HCT116 (cell line): Measurements from ENCODE around the gene PRRX1. TPM values are rescaled to one million over a fixed set of nuclear protein-coding genes. Genes with fewer than 3 reads are reported as not detected.

Experiments
- ATAC-seq: fragments of 200-7000 bp; cut with Tn5 transposase; 2 replicates; pipeline ENCODE4 v1.9.1; 2020; ENCODE audit warnings: mild to moderate bottlenecking, moderate library complexity
- BruUV-seq: library from RNA; stranded (reverse); fragments of 400-500 nt; replicated peaks from 2 replicates; lab custom pipeline; 2021; lab: Mats Ljungman, UMichigan
- CTCF ChIA-PET: fragments of 300-600 bp; sonication (Branson Sonifier 250); formaldehyde crosslinking; loops from one replicate; lab custom pipeline; 2021; ENCODE audit warnings: antibody characterized with exemption; lab: Charles Lee
- POLR2A ChIA-PET: fragments of 300-600, 350-600 bp; sonication (Branson Sonifier 250); formaldehyde crosslinking; loops from one replicate; lab custom pipeline; 2021; ENCODE audit warnings: antibody characterized with exemption; lab: Charles Lee
- RAD21 ChIA-PET, 2 experiments: fragments of 300-600 bp; sonication (Branson Sonifier 250); formaldehyde crosslinking; loops; one replicate each; lab custom pipeline; 2023; ENCODE audit warnings: low total read pairs in 2 of 2; ENCODE audit not compliant: uncharacterized antibody in 2 of 2, unreplicated experiment in 2 of 2, low non-redundant PET in 1 of 2; lab: Charles Lee
- DNase-seq: peaks from one replicate; pipeline ENCODE4 v3.0.0-alpha.2; 2010; ENCODE audit warnings: low read depth, low spot score
- H2AFZ ChIP-seq: fragments of 200-600 bp; shearing (Covaris generic), sonication (generic); 2 replicates; pipeline ENCODE4 v1.6.1; 2017; ENCODE audit warnings: low read depth, mixed run types, mixed read lengths, antibody characterized with exemption, low read length; ENCODE audit not compliant: poor library complexity, severe bottlenecking
- H3K27ac ChIP-seq: 2 replicates; pipeline ENCODE4 v1.5.1; 2012; ENCODE audit warnings: low read depth, low read length
- H3K27me3 ChIP-seq: fragments of 200-600 bp; sonication (generic); 2 replicates; pipeline ENCODE4 v1.6.1; 2016; ENCODE audit warnings: mixed run types, low read length, mixed read lengths; ENCODE audit not compliant: insufficient read depth
- H3K36me3 ChIP-seq, 2 experiments: fragments of 200-500 bp in 1 of 2; fragments of 200-600 bp in 1 of 2; sonication (Bioruptor generic) in 1 of 2; sonication (generic) in 1 of 2; 2 replicates each; pipeline versions ENCODE4 v1.5.1 to v1.6.1; 2014 to 2016; ENCODE audit warnings: low read length in 2 of 2, inconsistent platforms in 1 of 2, mixed read lengths in 1 of 2, mixed run types in 1 of 2; ENCODE audit not compliant: insufficient read depth in 2 of 2, control insufficient read depth in 1 of 2
- H3K4me1 ChIP-seq, 2 experiments: fragments of 200-600 bp in 1 of 2; sonication (generic) in 1 of 2; 2 replicates each; pipeline versions ENCODE4 v1.5.1 to v1.6.1; 2012 to 2017; ENCODE audit warnings: low read length in 2 of 2, inconsistent platforms in 1 of 2, mild to moderate bottlenecking in 1 of 2, mixed read lengths in 1 of 2, mixed run types in 1 of 2, moderate library complexity in 1 of 2; ENCODE audit not compliant: insufficient read depth in 2 of 2, control insufficient read depth in 1 of 2
- H3K4me2 ChIP-seq: fragments of 200-600 bp; sonication (generic); 2 replicates; pipeline ENCODE4 v1.6.1; 2017; ENCODE audit warnings: mixed run types, low read length, mixed read lengths
- H3K4me3 ChIP-seq, 2 experiments: fragments of 200-600 bp in 1 of 2; sonication (generic) in 1 of 2; replicated peaks in 1 of 2; 2 replicates each; pipeline ENCODE4 v1.5.1; 2011 to 2016; ENCODE audit warnings: low read length in 2 of 2, control low read depth in 1 of 2, low read depth in 1 of 2, mild to moderate bottlenecking in 1 of 2, mixed read lengths in 1 of 2, mixed run types in 1 of 2
- H3K79me2 ChIP-seq: fragments of 200-600 bp; sonication (generic); 2 replicates; pipeline ENCODE4 v1.6.1; 2017; ENCODE audit warnings: mild to moderate bottlenecking, mixed run types, low read length, moderate library complexity, mixed read lengths; ENCODE audit not compliant: insufficient read depth
- H3K9ac ChIP-seq: fragments of 200-600 bp; sonication (generic); 2 replicates; pipeline ENCODE4 v1.6.1; 2016; ENCODE audit warnings: low read length, mixed read lengths
- H3K9me2 ChIP-seq: fragments of 200-600 bp; sonication (generic), shearing (Covaris generic); 2 replicates; pipeline ENCODE4 v1.6.1; 2017; ENCODE audit warnings: mixed run types, mild to moderate bottlenecking, moderate library complexity; ENCODE audit not compliant: insufficient read depth
- H3K9me3 ChIP-seq, 2 experiments: fragments of 200-500 bp in 1 of 2; fragments of 200-600 bp in 1 of 2; sonication (Bioruptor generic) in 1 of 2; sonication (generic) in 1 of 2; 2 replicates each; pipeline ENCODE4 v1.6.1; 2014 to 2017; ENCODE audit warnings: low read length in 2 of 2, mixed read lengths in 2 of 2, inconsistent platforms in 1 of 2, low read depth in 1 of 2, mild to moderate bottlenecking in 1 of 2, mixed run types in 1 of 2, moderate library complexity in 1 of 2; ENCODE audit not compliant: control insufficient read depth in 1 of 2, insufficient read depth in 1 of 2
- H4K20me1 ChIP-seq: fragments of 200-600 bp; sonication (generic), shearing (Covaris generic); 2 replicates; pipeline ENCODE4 v1.6.1; 2017; ENCODE audit warnings: mixed run types, mild to moderate bottlenecking, moderate library complexity; ENCODE audit not compliant: insufficient read depth
- POLR2A ChIP-seq: IDR thresholded peaks from 2 replicates; pipeline ENCODE4 v1.7.0; 2011; ENCODE audit warnings: borderline replicate concordance; ENCODE audit not compliant: insufficient read depth, insufficient read length; ENCODE audit errors: extremely low read depth
- POLR2AphosphoS5 ChIP-seq: IDR thresholded peaks from 2 replicates; pipeline ENCODE4 v1.6.1; 2011; ENCODE audit warnings: mild to moderate bottlenecking, low read depth, low read length, moderate library complexity
- SP1 ChIP-seq: IDR thresholded peaks from 2 replicates; pipeline ENCODE4 v1.6.1; 2012; ENCODE audit warnings: low read depth
- SRF ChIP-seq: IDR thresholded peaks from 2 replicates; pipeline ENCODE4 v1.6.1; 2012; ENCODE audit warnings: low read depth
- ZFX ChIP-seq: fragments of 450-650 bp; IDR thresholded peaks from 2 replicates; pipeline ENCODE4 v1.6.1; 2017
- ZNF274 ChIP-seq: fragments of 200-500 bp; sonication (Bioruptor generic); IDR thresholded peaks from 2 replicates; pipeline ENCODE4 v1.6.1; 2014; ENCODE audit warnings: mild to moderate bottlenecking, low read depth, low read length, inconsistent platforms
- intact Hi-C: fragments of 100-400 bp; cut with micrococcal nuclease; formaldehyde crosslinking; loops from 2 replicates; pipeline ENCODE4 v1.10.0; 2022
- total RNA-seq: library from RNA; stranded (reverse); gene quantifications from one replicate; pipeline ENCODE4 v1.2.1, GENCODE V29; 2021; ENCODE audit not compliant: unreplicated experiment

The PRRX1 gene
- total RNA-seq, 1 experiment from 2014 or later: 0.37 TPM

DNA sequence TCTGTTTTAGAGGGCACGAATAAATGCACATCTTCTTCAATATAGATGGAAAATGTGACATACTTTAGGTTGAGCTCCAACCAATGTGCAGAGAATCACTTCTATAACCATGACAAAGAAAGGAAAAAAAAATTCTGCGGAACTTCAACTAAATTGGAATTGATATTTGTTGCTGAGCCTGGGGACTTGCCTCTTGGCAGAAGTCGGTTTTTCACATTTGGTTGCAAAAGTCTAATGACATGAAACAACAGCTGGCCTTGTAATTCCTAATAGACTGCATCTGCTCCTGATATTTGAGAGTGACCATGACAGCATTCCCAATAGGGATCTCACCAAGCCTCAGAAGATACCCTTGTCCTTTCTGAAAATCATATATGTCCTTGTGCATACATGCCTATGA is 112.8 kb downstream of the PRRX1 start:
- DNase-seq: no peak
- H3K9ac ChIP-seq: no peak overlapping the region
- BruUV-seq: no TSS peak
- no peaks in the 10 kb centered on the region for H4K20me1 ChIP-seq
- no peak overlapping the region for H3K27ac ChIP-seq
- no peak for ATAC-seq
- no peak overlapping the region for H2AFZ ChIP-seq
- no peak for TF ChIP-seq SP1
- TF ChIP-seq ZFX: no peak
- TF ChIP-seq SRF: no peak
- no peak for TF ChIP-seq ZNF274
- no peak for TF ChIP-seq POLR2AphosphoS5
- no peak for TF ChIP-seq POLR2A
- intact Hi-C loops: no loop called here
- ChIA-PET POLR2A (no interaction called here), CTCF (no interaction called here), RAD21 (interaction anchor here in 1 of 2 experiments (0.6 kb wide), 1 partner anchor 87 kb away, joined by 3 read pairs; no protein-coding TSS in a partner anchor)
- no peaks in the 10 kb centered on the region for H3K9me2 ChIP-seq
- H3K79me2 ChIP-seq: no peaks in the 10 kb centered on the region
- H3K27me3 ChIP-seq: no peaks in the 10 kb centered on the region
- H3K4me1 ChIP-seq: no peaks in the 10 kb centered on the region
- no peaks in the 10 kb centered on the region for H3K9me3 ChIP-seq
- H3K36me3 ChIP-seq: no peaks in the 10 kb centered on the region
- H3K4me2 ChIP-seq: no peak overlapping the region
- H3K4me3 ChIP-seq: no peak overlapping the region

Other genes with a start within 250 kb of the PRRX1 start
- 7.5 TPM for gene GORAB, start 132.0 kb upstream of the PRRX1 start, total RNA-seq